OCI-LY7 (cell line): ENCODE data around the gene GALNT14.

ENCODE experiments used
- CTCF ChIP-seq: fragments of 200-600 bp; sonication (generic); conservative IDR thresholded peaks from 2 replicates; pipeline ENCODE4 v1.5.1; 2014; ENCODE audit warnings: mild to moderate bottlenecking, antibody characterized with exemption, low read length, moderate library complexity, mixed read lengths
- EZH2phosphoT487 ChIP-seq: fragments of 200-600 bp; sonication (generic); IDR thresholded peaks from 2 replicates; pipeline ENCODE4 v1.6.1; 2018; ENCODE audit warnings: low read depth, borderline replicate concordance, mild to moderate bottlenecking, mixed run types, antibody characterized with exemption, low read length, moderate library complexity, mixed read lengths

GRCh38 chr2:31124904-31125303 lies 13.3 kb downstream of the GALNT14 start:
- TF ChIP-seq CTCF (no peak), EZH2phosphoT487 (no peak)
